Urinary bladder (tissue), 4 donors: ENCODE data around the gene NPBWR2. TPM values are rescaled to one million over a fixed set of nuclear protein-coding genes. Genes with fewer than 3 reads are reported as not detected.
"Not testable (repeated sequence)": the region's sequence is repeated elsewhere in the genome, so short reads cannot be mapped to it uniquely, and the experiment has no call there.

ENCODE experiments used
- DNase-seq: peaks from one replicate; pipeline ENCODE4 v3.0.0-alpha.2; 2015; ENCODE audit errors: extremely low spot score
- H3K27ac ChIP-seq: one replicate; pipeline ENCODE4 v1.5.1; 2013; ENCODE audit warnings: low read depth, mild to moderate bottlenecking, moderate library complexity
- H3K36me3 ChIP-seq: one replicate; pipeline ENCODE4 v1.6.1; 2013; ENCODE audit warnings: mild to moderate bottlenecking, moderate library complexity; ENCODE audit not compliant: insufficient read depth
- H3K4me1 ChIP-seq: one replicate; pipeline ENCODE4 v1.6.1; 2013; ENCODE audit warnings: mild to moderate bottlenecking, moderate library complexity; ENCODE audit not compliant: insufficient read depth
- H3K4me3 ChIP-seq: one replicate; pipeline ENCODE4 v1.5.1; 2013; ENCODE audit warnings: low read depth, low read length
- WGBS: extraction: QIAGEN DNeasy Blood & Tissue Kit; methylation state at CpG from one replicate; pipeline ENCODE4 v1.1.7; 2013; 5-methylcytosine and 5-hydroxymethylcytosine counted together
- polyA plus RNA-seq: library from polyadenylated mRNA; stranded (reverse); fragments of 200-250 nt; gene quantifications from one replicate; pipeline ENCODE4 v1.2.3, GENCODE V29; 2013
- total RNA-seq: library from RNA; depleted of rRNA; stranded (reverse); fragments of >200 nt; gene quantifications from one replicate; pipeline ENCODE4 v1.2.3, GENCODE V29; 2014
- donor health status: healthy with polysubstance abuse.
- donor health status: healthy.

Gene NPBWR2
- total and polyA plus RNA-seq, 2 donors, result not detected

DNA sequence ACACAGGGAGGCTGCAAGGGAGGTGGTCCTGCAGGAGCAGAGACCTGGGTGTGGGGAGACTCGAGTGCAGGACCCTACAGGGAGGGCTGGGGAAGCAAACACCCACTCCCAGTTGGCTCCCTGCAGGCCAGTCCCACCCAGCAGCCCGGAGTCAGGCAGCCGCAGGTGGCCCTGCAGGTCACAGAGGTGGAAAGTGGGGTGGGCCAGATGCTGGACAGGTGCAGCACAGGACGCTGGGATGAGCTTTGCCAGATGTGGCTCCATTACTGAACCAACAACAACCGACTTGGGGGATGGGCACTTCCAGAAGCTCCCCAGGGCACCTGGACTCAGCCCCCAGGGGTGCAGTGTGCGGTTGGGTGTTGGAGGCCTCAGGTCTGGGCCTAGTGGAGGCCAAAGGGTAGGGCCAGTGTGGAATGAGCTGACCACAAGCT is 30.2 kb upstream of the NPBWR2 start:
- Histone ChIP-seq H3K4me1 (no peaks in the 10 kb centered on the region), H3K36me3 (no peaks in the 10 kb centered on the region), H3K4me3 (no peak overlapping the region), H3K27ac (no peak overlapping the region)
- DNase-seq, result no peak
- 71% methylated on average over 6 of the region's 6 CpGs for WGBS

DNA sequence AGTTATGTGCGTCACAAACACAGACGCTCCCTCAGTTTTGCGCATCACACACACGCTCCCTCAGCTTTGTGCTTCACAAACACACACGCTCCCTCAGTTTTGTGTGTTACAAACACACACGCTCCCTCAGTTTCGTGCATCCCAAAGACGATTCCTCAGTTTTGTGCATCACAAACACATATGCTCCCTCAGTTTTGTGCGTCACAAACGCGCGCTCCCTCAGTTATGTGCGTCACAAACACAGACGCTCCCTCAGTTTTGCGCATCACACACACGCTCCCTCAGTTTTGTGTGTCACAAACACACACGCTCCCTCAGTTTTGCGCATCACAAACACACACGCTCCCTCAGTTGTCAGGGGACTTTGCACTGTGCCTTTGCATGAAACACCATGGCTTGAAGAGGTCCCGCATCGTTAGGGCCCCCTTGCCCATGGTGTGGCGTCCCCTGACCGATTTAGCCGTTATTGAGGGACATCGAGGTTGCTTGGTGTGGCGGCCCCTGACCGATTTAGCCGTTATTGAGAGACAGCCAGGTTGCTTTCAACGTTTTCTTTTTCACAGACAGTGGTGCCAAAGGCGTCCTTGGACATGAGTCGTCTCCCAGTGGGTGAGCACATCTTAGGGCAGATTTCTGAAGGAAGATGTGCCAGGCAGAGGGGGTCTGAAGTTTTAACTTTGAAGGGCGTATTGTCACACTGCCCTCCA is 28.8 kb upstream of the NPBWR2 start:
- H3K36me3 ChIP-seq, result no peaks in the 10 kb centered on the region
- no peak for DNase-seq
- H3K27ac ChIP-seq, result no peak overlapping the region
- H3K4me3 ChIP-seq, result no peak overlapping the region
- no peaks in the 10 kb centered on the region for H3K4me1 ChIP-seq
- 81% methylated on average over 32 of the region's 32 CpGs for WGBS

DNA sequence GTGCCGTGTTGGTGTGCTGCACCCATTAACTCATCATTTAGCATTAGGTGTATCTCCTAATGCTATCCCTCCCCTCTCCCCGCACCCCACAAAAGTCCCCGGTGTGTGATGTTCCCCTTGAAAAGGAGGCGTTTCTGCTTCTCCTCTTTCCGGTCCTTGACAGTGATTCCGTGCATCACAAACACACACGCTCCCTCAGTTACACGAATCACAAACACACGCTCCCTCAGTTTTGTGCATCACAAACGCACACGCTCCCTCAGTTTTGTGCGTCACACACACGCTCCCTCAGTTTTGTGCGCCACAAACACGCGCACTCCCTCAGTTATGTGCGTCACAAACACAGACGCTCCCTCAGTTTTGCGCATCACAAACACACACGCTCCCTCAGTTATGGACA is 27.4 kb upstream of the NPBWR2 start:
- H3K27ac ChIP-seq, H3K4me3 ChIP-seq, DNase-seq, H3K4me1 ChIP-seq, H3K36me3 ChIP-seq: not testable (repeated sequence)
- WGBS, result 75% methylated on average over 20 of the region's 20 CpGs

DNA sequence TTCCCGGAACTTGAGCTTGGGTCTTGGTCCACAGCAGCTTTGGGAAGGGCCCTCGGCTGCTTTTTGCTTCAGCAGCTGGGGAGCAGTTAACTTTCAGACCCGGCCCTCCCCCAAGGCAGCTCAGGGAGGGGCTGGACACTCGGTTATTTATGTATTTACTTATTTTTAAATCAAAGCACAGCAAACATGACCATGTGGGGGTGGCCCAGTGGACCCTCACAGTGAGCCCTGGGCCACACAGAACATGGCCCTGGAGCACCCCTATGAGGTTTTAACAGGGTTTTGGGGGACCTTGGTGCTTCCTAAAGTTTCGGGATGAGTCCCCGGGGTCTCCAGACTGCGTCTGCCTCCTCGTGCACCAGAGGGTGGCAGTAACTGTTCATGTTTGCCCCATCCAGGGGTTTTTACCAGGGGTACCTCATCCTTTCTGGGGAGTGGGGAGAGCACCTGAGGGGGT is 26.6 kb upstream of the NPBWR2 start:
- H3K36me3 ChIP-seq, result no peaks in the 10 kb centered on the region
- H3K4me3 ChIP-seq, result no peak overlapping the region
- H3K27ac ChIP-seq, result no peak overlapping the region
- H3K4me1 ChIP-seq, result no peaks in the 10 kb centered on the region
- WGBS, result 50% methylated on average over 8 of the region's 8 CpGs
- no peak for DNase-seq

DNA sequence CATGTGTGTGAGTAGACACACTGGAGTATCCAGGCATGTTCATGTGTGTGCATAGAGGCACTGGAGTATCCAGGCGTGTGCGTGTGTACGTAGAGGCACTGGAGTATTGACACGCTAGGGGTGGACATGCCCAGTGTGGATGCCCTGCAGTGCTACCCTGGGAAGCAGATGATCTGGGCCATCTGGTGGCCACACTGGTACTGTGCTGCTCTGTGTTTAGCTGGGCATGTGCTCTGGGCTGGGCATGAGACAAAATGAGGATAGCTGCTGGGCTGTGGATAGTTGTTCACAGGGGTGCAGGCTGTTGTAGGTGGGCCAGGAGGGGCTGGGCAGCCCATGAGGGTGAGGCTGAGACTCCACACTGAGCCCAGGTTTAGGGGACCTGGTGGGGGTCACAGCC is 24.0 kb upstream of the NPBWR2 start:
- 77% methylated on average over 4 of the region's 4 CpGs for WGBS
- H3K36me3 ChIP-seq, result no peaks in the 10 kb centered on the region
- no peak overlapping the region for H3K4me3 ChIP-seq
- no peak for DNase-seq
- H3K27ac ChIP-seq, result no peak overlapping the region
- H3K4me1 ChIP-seq, result no peaks in the 10 kb centered on the region

DNA sequence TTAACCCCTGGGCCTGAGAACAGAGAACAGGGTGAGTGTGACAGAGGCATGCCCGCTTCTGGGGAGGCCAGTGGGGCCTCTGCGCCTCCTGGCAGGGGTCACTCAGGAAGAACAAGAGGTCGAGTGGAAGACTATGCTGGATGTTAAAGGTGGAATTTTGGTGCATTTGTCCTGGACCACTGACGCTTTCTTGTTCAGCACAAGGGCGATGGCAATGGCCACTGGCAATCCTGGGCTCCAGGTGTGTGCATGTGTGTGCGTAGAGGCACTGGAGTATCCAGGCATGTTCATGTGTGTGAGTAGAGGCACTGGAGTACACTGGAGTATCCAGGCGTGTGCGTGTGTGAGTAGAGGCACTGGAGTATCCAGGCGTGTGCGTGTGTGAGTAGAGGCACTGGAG is 23.5 kb upstream of the NPBWR2 start:
- Histone ChIP-seq H3K4me3 (no peak overlapping the region), H3K4me1 (no peaks in the 10 kb centered on the region), H3K27ac (no peak overlapping the region), H3K36me3 (no peaks in the 10 kb centered on the region)
- DNase-seq, result no peak
- WGBS, result 83% methylated on average over 10 of the region's 10 CpGs

DNA sequence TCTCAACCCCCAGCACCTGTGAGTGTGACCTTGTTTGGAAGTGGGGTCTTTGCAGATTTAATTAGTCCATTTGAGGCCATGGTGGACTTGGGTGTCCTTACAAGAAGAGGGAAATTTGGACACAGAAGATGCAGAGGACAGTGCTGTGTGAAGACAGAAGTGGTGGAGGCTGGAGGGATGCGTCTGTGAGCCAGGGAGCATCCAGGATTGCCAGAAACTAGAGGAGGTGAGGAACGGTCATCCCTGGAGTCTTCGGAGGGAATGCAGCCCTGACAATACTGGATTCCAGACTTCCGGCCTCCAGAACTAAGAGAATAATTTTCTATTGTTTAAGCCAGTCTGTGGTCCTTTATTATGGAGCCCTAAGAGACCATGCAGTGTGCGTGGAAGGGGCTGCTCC is 22.9 kb upstream of the NPBWR2 start:
- H3K4me1 ChIP-seq, result no peaks in the 10 kb centered on the region
- DNase-seq, result no peak
- no peak overlapping the region for H3K27ac ChIP-seq
- H3K4me3 ChIP-seq, result no peak overlapping the region
- no peaks in the 10 kb centered on the region for H3K36me3 ChIP-seq
- WGBS, result 65% methylated on average over 5 of the region's 5 CpGs

DNA sequence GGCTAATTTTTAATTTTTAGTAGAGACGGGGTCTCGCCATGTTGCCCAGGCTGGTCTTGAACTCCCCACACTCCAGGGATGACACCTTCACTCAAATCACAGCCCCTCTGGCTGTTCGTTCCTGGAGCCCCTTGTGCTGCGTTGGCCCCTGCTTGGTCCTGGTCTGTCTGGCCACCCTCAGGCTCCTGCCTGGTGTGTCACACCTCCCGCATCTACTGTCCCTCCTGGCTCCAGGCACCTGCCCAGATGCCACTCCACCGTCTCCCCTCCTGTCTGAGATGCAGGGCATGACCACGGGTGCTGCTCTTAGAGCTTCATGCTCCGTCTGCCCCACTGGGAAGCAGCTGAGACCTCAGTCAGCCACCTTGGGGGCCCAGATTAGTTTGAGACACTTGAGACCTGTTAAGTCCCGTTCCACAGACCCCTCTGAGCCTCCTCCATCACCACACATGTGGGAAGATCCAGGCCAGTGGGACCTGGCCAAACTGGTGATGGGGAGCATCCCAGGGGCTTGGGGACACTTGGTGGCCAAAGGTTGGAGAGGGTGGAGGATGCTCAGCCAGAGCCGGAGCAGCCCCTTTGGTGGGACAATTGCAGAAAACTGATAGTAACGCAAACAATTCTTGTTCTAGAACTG is 21.9 kb upstream of the NPBWR2 start:
- WGBS, result 81% methylated on average over 11 of the region's 11 CpGs
- no peak overlapping the region for H3K27ac ChIP-seq
- H3K4me3 ChIP-seq, result no peak overlapping the region
- no peaks in the 10 kb centered on the region for H3K4me1 ChIP-seq
- no peak for DNase-seq
- H3K36me3 ChIP-seq, result no peaks in the 10 kb centered on the region

DNA sequence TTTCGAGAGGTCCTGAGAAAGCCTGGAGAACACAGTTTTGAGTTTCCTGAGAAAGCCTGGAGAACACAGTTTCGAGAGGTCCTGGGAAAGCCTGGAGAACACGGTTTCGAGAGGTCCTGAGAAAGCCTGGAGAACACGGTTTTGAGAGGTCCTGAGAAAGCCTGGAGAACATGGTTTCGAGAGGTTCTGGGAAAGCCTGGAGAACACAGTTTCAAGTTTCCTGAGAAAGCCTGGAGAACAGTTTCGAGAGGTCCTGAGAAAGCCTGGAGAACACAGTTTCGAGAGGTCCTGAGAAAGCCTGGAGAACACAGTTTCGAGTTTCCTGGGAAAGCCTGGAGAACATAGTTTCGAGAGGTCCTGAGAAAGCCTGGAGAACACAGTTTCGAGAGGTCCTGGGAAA is 16.2 kb upstream of the NPBWR2 start:
- H3K27ac ChIP-seq, H3K4me3 ChIP-seq, H3K36me3 ChIP-seq, H3K4me1 ChIP-seq, DNase-seq: not testable (repeated sequence)
- 83% methylated on average over 11 of the region's 11 CpGs for WGBS

DNA sequence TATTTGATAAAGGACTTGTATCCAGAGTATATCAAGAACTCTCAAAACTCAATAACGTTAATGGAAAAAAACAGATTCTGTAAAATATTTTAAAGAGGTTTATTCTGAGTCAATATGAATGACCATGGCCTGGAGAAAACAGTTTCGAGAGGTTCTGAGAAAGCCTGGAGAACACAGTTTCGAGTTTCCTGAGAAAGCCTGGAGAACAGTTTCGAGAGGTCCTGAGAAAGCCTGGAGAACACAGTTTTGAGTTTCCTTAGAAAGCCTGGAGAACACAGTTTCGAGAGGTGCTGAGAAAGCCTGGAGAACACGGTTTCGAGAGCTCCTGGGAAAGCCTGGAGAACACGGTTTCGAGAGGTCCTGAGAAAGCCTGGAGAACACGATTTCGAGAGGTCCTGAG is 15.6 kb upstream of the NPBWR2 start:
- H3K4me1 ChIP-seq, H3K27ac ChIP-seq, H3K36me3 ChIP-seq, DNase-seq, H3K4me3 ChIP-seq: not testable (repeated sequence)
- 83% methylated on average over 11 of the region's 11 CpGs for WGBS

DNA sequence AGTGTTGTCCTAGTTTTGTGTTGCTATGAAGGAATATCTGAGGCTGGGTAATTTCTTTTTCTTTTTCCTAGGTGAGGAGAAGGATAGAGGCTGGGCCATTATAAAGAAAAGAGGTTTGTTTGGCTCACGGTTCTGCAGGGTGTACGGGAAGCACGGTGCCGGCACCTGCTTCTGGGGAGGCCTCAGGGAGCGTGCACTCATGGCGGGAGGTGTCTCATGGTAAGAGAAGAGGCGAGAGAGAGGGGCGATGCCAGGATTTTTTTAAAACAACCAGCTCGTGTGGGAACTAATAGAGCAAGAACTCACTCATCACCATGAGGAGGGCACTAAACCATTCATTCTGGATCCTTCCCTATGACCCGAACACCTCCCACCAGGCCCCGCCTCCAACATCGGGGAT is 14.2 kb upstream of the NPBWR2 start:
- H3K36me3 ChIP-seq, result no peaks in the 10 kb centered on the region
- WGBS, result 84% methylated on average over 12 of the region's 12 CpGs
- H3K4me3 ChIP-seq, result no peak overlapping the region
- no peak for DNase-seq
- H3K27ac ChIP-seq, result no peak overlapping the region
- no peaks in the 10 kb centered on the region for H3K4me1 ChIP-seq

DNA sequence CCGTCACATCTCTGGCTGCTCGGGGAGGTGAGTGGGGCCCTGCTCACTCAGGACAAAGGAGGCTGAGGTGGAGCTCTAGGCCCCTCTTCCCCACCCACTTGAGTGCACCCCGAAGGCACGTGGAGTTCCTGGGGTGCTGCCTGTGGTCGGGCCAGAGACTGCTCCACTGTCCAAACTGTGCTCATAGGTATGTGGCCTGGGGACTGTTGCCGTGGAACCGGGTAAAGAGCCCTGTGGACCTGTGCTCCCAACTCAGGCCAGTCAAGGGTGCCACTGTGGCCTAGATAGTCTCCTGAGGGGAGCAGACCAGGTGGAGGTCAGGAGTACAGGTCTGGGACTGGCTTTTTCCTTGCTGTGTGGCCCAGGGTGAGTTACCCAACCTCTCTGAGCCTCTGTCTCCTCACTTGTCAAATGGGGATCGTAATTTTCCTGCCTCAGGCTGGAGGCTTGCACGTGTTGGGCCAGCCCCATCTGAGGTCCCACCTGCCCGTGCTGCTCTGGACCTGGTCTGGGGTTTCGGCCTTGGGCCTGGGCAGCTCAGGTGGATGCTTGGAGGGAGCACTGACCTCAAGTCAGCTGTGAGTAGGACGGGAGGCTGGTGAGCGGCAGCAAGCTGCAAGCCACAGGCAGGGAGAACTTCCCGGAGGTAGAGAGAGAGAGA is 12.4 kb upstream of the NPBWR2 start:
- Histone ChIP-seq H3K36me3 (no peaks in the 10 kb centered on the region), H3K27ac (no peak overlapping the region), H3K4me3 (no peak overlapping the region), H3K4me1 (no peaks in the 10 kb centered on the region)
- no peak for DNase-seq
- 62% methylated on average over 14 of the region's 14 CpGs for WGBS

DNA sequence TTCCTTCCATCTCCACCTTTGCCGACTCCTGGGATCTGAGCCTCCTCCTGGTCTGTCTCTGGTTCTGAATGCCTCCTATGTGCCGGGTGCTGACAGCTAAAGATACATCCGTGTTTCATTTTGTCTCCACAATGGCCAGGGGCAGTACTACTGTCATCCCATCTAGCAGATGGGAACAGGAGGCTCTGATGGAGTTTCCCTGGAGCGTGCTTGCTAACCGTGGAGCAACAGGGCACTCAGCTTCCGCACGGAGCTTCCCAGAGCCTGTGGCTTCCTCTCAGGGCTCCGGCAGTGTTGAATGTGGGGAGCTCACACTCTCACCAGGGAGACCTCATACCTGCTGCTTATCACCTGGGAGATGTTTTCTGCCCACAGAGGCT is 11.9 kb upstream of the NPBWR2 start:
- Histone ChIP-seq H3K4me3 (no peak overlapping the region), H3K36me3 (no peaks in the 10 kb centered on the region), H3K4me1 (no peaks in the 10 kb centered on the region), H3K27ac (no peak overlapping the region)
- no peak for DNase-seq
- 74% methylated on average over 8 of the region's 8 CpGs for WGBS

DNA sequence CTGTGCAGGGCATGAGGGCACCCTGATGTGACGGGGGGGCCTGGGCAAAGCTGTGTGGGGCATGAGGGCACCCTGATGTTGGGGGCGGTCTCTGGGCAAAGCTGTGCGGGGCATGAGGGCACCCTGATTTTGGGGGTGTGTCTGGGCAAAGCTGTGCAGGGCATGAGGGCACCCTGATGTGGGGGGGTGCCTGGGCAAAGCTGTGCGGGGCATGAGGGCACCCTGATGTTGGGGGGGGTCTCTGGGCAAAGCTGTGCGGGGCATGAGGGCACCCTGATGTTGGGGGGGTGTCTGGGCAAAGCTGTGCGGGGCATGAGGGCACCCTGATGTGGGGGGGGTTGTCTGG is 10.0 kb upstream of the NPBWR2 start:
- not testable (repeated sequence) for H3K27ac ChIP-seq, H3K4me1 ChIP-seq, H3K36me3 ChIP-seq, DNase-seq, H3K4me3 ChIP-seq
- 68% methylated on average over 5 of the region's 6 CpGs for WGBS
